Neural progenitor cell (in vitro differentiated cells): Measurements from ENCODE around the gene ASH1L. TPM values are rescaled to one million over a fixed set of nuclear protein-coding genes. Genes with fewer than 3 reads are reported as not detected.

Experiments
- DNase-seq: peaks from one replicate; pipeline ENCODE4 v3.0.0-alpha.2; 2016; ENCODE audit warnings: low spot score
- H2AFZ ChIP-seq: fragments of 200-600 bp; sonication (generic); replicated peaks from 2 replicates; pipeline ENCODE4 v1.6.1; 2016; ENCODE audit warnings: antibody characterized with exemption
- H3F3A ChIP-seq: fragments of 200-600 bp; sonication (generic); 2 replicates; pipeline ENCODE4 v1.6.1; 2016; ENCODE audit warnings: antibody characterized with exemption, low read depth
- H3K27ac ChIP-seq: fragments of 200-600 bp; sonication (generic); 2 replicates; pipeline ENCODE4 v1.5.1; 2016; ENCODE audit warnings: mild to moderate bottlenecking
- H3K27me3 ChIP-seq: fragments of 200-600 bp; sonication (generic); 2 replicates; pipeline ENCODE4 v1.6.1; 2016; ENCODE audit warnings: mild to moderate bottlenecking, moderate library complexity
- H3K36me3 ChIP-seq: fragments of 200-600 bp; sonication (generic); 2 replicates; pipeline ENCODE4 v1.5.1; 2016
- H3K4me1 ChIP-seq: fragments of 200-600 bp; sonication (generic); 2 replicates; pipeline ENCODE4 v1.6.1; 2016; ENCODE audit warnings: mixed run types
- H3K4me2 ChIP-seq: fragments of 200-600 bp; sonication (generic); 2 replicates; pipeline ENCODE4 v1.6.1; 2016
- H3K4me3 ChIP-seq: fragments of 200-600 bp; sonication (generic); 2 replicates; pipeline ENCODE4 v1.5.1; 2016
- H3K79me2 ChIP-seq: fragments of 200-600 bp; sonication (generic); 2 replicates; pipeline ENCODE4 v1.6.1; 2016; ENCODE audit warnings: low read depth
- H3K9ac ChIP-seq: fragments of 200-600 bp; sonication (generic); 2 replicates; pipeline ENCODE4 v1.6.1; 2016
- H3K9me3 ChIP-seq: fragments of 200-600 bp; sonication (generic); 2 replicates; pipeline ENCODE4 v1.5.1; 2016; ENCODE audit warnings: low read depth
- H4K20me1 ChIP-seq: fragments of 200-600 bp; sonication (generic); 2 replicates; pipeline ENCODE4 v1.6.1; 2016; ENCODE audit warnings: low read depth
- H3K27ac Mint-ChIP-seq: 3 replicates; pipeline ENCODE4 v1.8.0; 2021; ENCODE audit warnings: mixed read lengths
- H3K27me3 Mint-ChIP-seq: 2 replicates; pipeline ENCODE4 v1.8.0; 2022; ENCODE audit warnings: low read depth, mild to moderate bottlenecking, inconsistent platforms, moderate library complexity, mixed read lengths; ENCODE audit not compliant: insufficient read depth
- H3K36me3 Mint-ChIP-seq: 3 replicates; pipeline ENCODE4 v1.8.0; 2021; ENCODE audit warnings: mixed read lengths
- H3K4me1 Mint-ChIP-seq: 3 replicates; pipeline ENCODE4 v1.8.0; 2021; ENCODE audit warnings: mixed read lengths
- H3K4me3 Mint-ChIP-seq: 3 replicates; pipeline ENCODE4 v1.8.0; 2021; ENCODE audit warnings: mild to moderate bottlenecking, moderate library complexity, mixed read lengths
- H3K9me3 Mint-ChIP-seq: 3 replicates; pipeline ENCODE4 v1.8.0; 2020; ENCODE audit warnings: mixed read lengths
- CTCF ChIP-seq: fragments of 200-600 bp; sonication (generic); IDR thresholded peaks from 2 replicates; pipeline ENCODE4 v1.5.1; 2017; ENCODE audit warnings: antibody characterized with exemption, mild to moderate bottlenecking
- EZH2 ChIP-seq: fragments of 200-600 bp; sonication (generic); IDR thresholded peaks from 2 replicates; pipeline ENCODE4 v1.6.1; 2017; ENCODE audit warnings: antibody characterized with exemption, mild to moderate bottlenecking, moderate library complexity
- EZH2phosphoT487 ChIP-seq: fragments of 200-600 bp; sonication (generic); IDR thresholded peaks from 2 replicates; pipeline ENCODE4 v1.6.1; 2017; ENCODE audit warnings: antibody characterized with exemption
- total RNA-seq: library from RNA; depleted of rRNA; stranded (reverse); fragments of >200 nt; gene quantifications from 2 replicates; pipeline ENCODE4 v1.2.3, GENCODE V29; 2015; ENCODE audit warnings: low replicate concordance

Gene ASH1L
- total RNA-seq, 1 donor from 2014 or later, result 42.1 TPM

- Mint-ChIP-seq H3K4me3 (peak overlapping the region; percentile 86), H3K36me3 (peaks cover 24% of the 10 kb centered on the region), H3K9me3 (no peaks in the 10 kb centered on the region), H3K4me1 (peaks cover 39% of the 10 kb centered on the region), H3K27me3 (peaks cover 7% of the 10 kb centered on the region), H3K27ac (peak overlapping the region; percentile 50)
- no peak for TF ChIP-seq EZH2phosphoT487
- no peak for TF ChIP-seq CTCF
- TF ChIP-seq EZH2, result no peak
- Histone ChIP-seq H3F3A (peaks cover 80% of the 10 kb centered on the region), H3K27me3 (no peaks in the 10 kb centered on the region), H3K9ac (no peak overlapping the region), H3K27ac (no peak overlapping the region), H3K79me2 (peaks cover 24% of the 10 kb centered on the region), H3K4me2 (peak overlapping the region; percentile 87), H4K20me1 (peaks cover 50% of the 10 kb centered on the region), H3K4me1 (peaks cover 19% of the 10 kb centered on the region), H3K36me3 (no peaks in the 10 kb centered on the region), H3K4me3 (peak overlapping the region; percentile 82), H3K9me3 (no peaks in the 10 kb centered on the region), H2AFZ (no peak overlapping the region)
- peak; percentile 42 for DNase-seq
Measured at GRCh38 chr1:155321639-155322503, 240.7 kb downstream of the ASH1L start.

DNA sequence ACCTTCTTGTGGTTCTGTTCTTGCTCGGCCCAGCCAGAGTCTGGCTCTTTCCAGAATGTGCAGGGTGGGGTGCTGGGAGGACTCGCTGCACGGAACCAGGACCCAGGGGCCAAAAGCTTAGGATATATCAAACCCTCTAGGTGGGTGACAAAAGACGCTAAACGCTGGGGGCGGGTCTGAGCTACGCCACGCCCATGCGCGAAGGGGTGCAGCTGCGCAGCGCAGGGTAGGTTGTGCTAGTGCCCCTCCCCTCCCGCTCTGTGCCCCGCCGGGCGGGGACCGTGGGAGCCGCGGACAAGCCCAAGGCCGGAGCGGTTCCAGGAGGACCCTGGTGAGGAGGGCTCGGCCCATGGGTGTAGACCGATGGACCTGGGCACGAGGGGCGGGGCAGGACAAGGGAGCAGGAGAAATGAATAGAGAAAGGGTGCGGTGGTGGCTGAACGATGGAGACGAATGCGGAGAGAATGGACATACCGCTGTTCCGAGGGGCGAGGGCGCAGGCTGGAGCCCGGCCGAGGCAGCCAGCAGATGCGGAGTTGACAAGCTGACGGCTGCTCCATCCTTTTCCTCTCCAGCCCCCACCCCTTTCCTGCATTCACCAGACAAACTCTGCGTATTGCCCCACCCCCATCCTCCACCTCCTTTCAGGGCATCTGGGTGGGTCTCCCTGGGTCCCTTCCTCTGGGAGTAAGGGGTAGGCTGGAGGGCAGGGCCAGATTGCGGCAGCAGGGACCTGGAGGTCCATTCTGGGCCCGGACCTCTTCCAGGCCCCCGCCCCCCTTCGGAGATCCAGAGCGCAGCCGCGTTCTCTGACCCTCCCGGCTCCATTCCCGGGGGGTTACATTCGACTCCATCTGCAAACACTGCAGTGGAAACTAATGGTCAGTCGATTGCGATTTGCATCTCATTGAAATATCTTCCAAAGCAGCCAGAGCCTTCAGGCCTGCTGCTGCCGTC is 241.7 kb downstream of the ASH1L start, which contains the start of gene RUSC1:
RUSC1 (plus strand) TSS at position 234 of the 957 bp plus-strand sequence. CDS start 880 bp downstream, outside the sequence.
- H3K36me3 ChIP-seq, result no peaks in the 10 kb centered on the region
- H3K4me3 ChIP-seq, result peak within 1 kb of the TSS; percentile 82
- H3K4me1 Mint-ChIP-seq, result peaks cover 35% of the 10 kb centered on the region
- H3K4me1 ChIP-seq, result peaks cover 19% of the 10 kb centered on the region
- H3K4me3 Mint-ChIP-seq, result peak within 1 kb of the TSS; percentile 84
- peaks cover 4% of the 10 kb centered on the region for H3K27me3 Mint-ChIP-seq
- peak within 1 kb of the TSS; percentile 63 for H3K27ac Mint-ChIP-seq
- peak within 1 kb of the TSS; percentile 87 for H3K4me2 ChIP-seq
- peaks cover 26% of the 10 kb centered on the region for H3K36me3 Mint-ChIP-seq
- H3K27ac ChIP-seq, result no peak within 1 kb of the TSS
- peak; percentile 90 for DNase-seq
- TF ChIP-seq CTCF (no peak), EZH2 (no peak), EZH2phosphoT487 (no peak)
- H3K9me3 Mint-ChIP-seq, result no peaks in the 10 kb centered on the region
- H3F3A ChIP-seq, result peaks cover 90% of the 10 kb centered on the region
- H4K20me1 ChIP-seq, result peaks cover 50% of the 10 kb centered on the region
- H3K9ac ChIP-seq, result no peak within 1 kb of the TSS
- no peaks in the 10 kb centered on the region for H3K27me3 ChIP-seq
- peak within 1 kb of the TSS; percentile 6 for H2AFZ ChIP-seq
- H3K79me2 ChIP-seq, result peaks cover 24% of the 10 kb centered on the region
- H3K9me3 ChIP-seq, result no peaks in the 10 kb centered on the region

- H3K4me1 Mint-ChIP-seq, result peaks cover 30% of the 10 kb centered on the region
- peak overlapping the region; percentile 84 for H3K4me3 Mint-ChIP-seq
- H3K9me3 ChIP-seq, result no peaks in the 10 kb centered on the region
- peaks cover 18% of the 10 kb centered on the region for H3K79me2 ChIP-seq
- H3K4me1 ChIP-seq, result peaks cover 19% of the 10 kb centered on the region
- peak overlapping the region; percentile 87 for H3K4me2 ChIP-seq
- H3K36me3 Mint-ChIP-seq, result peaks cover 26% of the 10 kb centered on the region
- no peak for DNase-seq
- TF ChIP-seq EZH2 (no peak), CTCF (no peak), EZH2phosphoT487 (no peak)
- H3K27ac Mint-ChIP-seq, result peak overlapping the region; percentile 0
- no peak overlapping the region for H3K27ac ChIP-seq
- H2AFZ ChIP-seq, result no peak overlapping the region
- no peaks in the 10 kb centered on the region for H3K9me3 Mint-ChIP-seq
- peaks cover 90% of the 10 kb centered on the region for H3F3A ChIP-seq
- H3K27me3 ChIP-seq, result no peaks in the 10 kb centered on the region
- H3K36me3 ChIP-seq, result no peaks in the 10 kb centered on the region
- H4K20me1 ChIP-seq, result peaks cover 44% of the 10 kb centered on the region
- peaks cover 3% of the 10 kb centered on the region for H3K27me3 Mint-ChIP-seq
- peak overlapping the region; percentile 82 for H3K4me3 ChIP-seq
- no peak overlapping the region for H3K9ac ChIP-seq
Measured at GRCh38 chr1:155320252-155320651, 242.4 kb downstream of the ASH1L start.
